Neural cell (in vitro differentiated cells): ENCODE data around the gene GRPEL2.

Source experiments
- EZH2 ChIP-seq: fragments of 200-600, 300-800 bp; shearing (Covaris generic), sonication (generic); IDR thresholded peaks from 2 replicates; pipeline ENCODE4 v1.6.1; 2014; ENCODE audit warnings: antibody characterized with exemption, low read length, borderline replicate concordance, mild to moderate bottlenecking; ENCODE audit not compliant: insufficient read depth, poor library complexity, severe bottlenecking
- POLR2AphosphoS5 ChIP-seq: IDR thresholded peaks from 2 replicates; pipeline ENCODE4 v1.6.1; 2012
- RAD21 ChIP-seq: fragments of 450-650 bp; conservative IDR thresholded peaks from 2 replicates; pipeline ENCODE4 v1.6.1; 2014; ENCODE audit warnings: antibody characterized with exemption, mild to moderate bottlenecking, moderate library complexity
- SMC3 ChIP-seq: fragments of 450-650 bp; conservative IDR thresholded peaks from 2 replicates; pipeline ENCODE4 v1.6.1; 2014; ENCODE audit warnings: antibody characterized with exemption, mild to moderate bottlenecking, moderate library complexity; ENCODE audit not compliant: poor library complexity
- TAF1 ChIP-seq: IDR thresholded peaks from 2 replicates; pipeline ENCODE4 v1.6.1; 2012; ENCODE audit warnings: low read depth
- TF ChIP-seq, protein P1 (sequence below): fragments of 450-650 bp; IDR thresholded peaks from 2 replicates; pipeline ENCODE4 v1.5.1; 2014; ENCODE audit warnings: antibody characterized with exemption, mild to moderate bottlenecking, moderate library complexity; ENCODE audit not compliant: poor library complexity, severe bottlenecking
- TF ChIP-seq, protein P2 (sequence below): IDR thresholded peaks from 2 replicates; pipeline ENCODE4 v1.6.1; 2012; ENCODE audit warnings: borderline replicate concordance

DNA sequence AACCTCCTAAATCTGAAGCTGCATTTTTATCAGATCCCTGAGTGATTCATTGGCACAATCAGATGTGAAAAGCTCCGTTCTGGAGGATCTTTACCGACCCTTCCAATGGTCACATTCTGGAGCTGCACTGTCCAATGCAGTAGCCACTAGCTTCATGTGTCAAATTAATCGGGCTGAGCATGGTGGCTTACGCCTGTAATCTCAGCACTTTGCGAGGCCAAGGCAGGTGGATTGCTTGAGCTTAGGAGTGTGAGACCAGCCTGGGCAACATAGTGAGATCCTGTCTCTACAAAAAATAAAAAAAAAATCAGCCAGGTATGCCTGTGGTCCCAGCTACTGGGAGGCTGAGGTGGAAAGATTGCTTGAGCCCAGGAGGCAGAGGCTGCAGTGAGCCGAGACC is 30.1 kb downstream of the GRPEL2 start:
- TF ChIP-seq, protein P1, sequence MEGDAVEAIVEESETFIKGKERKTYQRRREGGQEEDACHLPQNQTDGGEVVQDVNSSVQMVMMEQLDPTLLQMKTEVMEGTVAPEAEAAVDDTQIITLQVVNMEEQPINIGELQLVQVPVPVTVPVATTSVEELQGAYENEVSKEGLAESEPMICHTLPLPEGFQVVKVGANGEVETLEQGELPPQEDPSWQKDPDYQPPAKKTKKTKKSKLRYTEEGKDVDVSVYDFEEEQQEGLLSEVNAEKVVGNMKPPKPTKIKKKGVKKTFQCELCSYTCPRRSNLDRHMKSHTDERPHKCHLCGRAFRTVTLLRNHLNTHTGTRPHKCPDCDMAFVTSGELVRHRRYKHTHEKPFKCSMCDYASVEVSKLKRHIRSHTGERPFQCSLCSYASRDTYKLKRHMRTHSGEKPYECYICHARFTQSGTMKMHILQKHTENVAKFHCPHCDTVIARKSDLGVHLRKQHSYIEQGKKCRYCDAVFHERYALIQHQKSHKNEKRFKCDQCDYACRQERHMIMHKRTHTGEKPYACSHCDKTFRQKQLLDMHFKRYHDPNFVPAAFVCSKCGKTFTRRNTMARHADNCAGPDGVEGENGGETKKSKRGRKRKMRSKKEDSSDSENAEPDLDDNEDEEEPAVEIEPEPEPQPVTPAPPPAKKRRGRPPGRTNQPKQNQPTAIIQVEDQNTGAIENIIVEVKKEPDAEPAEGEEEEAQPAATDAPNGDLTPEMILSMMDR, result no peak
- TF ChIP-seq EZH2 (no peak), SMC3 (no peak), TAF1 (no peak), RAD21 (no peak), POLR2AphosphoS5 (no peak)
- TF ChIP-seq, protein P2, sequence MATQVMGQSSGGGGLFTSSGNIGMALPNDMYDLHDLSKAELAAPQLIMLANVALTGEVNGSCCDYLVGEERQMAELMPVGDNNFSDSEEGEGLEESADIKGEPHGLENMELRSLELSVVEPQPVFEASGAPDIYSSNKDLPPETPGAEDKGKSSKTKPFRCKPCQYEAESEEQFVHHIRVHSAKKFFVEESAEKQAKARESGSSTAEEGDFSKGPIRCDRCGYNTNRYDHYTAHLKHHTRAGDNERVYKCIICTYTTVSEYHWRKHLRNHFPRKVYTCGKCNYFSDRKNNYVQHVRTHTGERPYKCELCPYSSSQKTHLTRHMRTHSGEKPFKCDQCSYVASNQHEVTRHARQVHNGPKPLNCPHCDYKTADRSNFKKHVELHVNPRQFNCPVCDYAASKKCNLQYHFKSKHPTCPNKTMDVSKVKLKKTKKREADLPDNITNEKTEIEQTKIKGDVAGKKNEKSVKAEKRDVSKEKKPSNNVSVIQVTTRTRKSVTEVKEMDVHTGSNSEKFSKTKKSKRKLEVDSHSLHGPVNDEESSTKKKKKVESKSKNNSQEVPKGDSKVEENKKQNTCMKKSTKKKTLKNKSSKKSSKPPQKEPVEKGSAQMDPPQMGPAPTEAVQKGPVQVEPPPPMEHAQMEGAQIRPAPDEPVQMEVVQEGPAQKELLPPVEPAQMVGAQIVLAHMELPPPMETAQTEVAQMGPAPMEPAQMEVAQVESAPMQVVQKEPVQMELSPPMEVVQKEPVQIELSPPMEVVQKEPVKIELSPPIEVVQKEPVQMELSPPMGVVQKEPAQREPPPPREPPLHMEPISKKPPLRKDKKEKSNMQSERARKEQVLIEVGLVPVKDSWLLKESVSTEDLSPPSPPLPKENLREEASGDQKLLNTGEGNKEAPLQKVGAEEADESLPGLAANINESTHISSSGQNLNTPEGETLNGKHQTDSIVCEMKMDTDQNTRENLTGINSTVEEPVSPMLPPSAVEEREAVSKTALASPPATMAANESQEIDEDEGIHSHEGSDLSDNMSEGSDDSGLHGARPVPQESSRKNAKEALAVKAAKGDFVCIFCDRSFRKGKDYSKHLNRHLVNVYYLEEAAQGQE, result no peak
